Measurements from ENCODE around the gene MS4A4E.
"Not testable (repeated sequence)": the region's sequence is repeated elsewhere in the genome, so short reads cannot be mapped to it uniquely, and the experiment has no call there.

MS4A4E gene

GRCh38 chr11:60204922-60205321, 38.0 kb downstream of the MS4A4E start:
- H3K27me3 ChIP-seq (ENCODE audit: low read length), result no peaks in the 10 kb centered on the region
- H3K9ac ChIP-seq (ENCODE audit: low read length), result no peak overlapping the region
- no peaks in the 10 kb centered on the region for H3F3A ChIP-seq (ENCODE audit: insufficient read depth)
- H4K20me1 ChIP-seq (ENCODE audit: low read depth, low read length), result no peaks in the 10 kb centered on the region
- H3K4me3 ChIP-seq (ENCODE audit: insufficient read depth, low read length, poor library complexity, severe bottlenecking), result no peak overlapping the region
- no peak overlapping the region for H2AFZ ChIP-seq (ENCODE audit: low read depth, low read length, severe bottlenecking)
- H3K79me2 ChIP-seq (ENCODE audit: insufficient read depth, low read length), result no peaks in the 10 kb centered on the region
- TF ChIP-seq CTCF (IDR thresholded peaks at IDR 0.05; ENCODE audit: insufficient read depth, low read length, poor library complexity, severe bottlenecking) (no peak), EZH2phosphoT487 (conservative IDR thresholded peaks at IDR 0.05; ENCODE audit: low read length) (no peak)
- H3K36me3 ChIP-seq (ENCODE audit: low read length), result no peaks in the 10 kb centered on the region
- H3K27ac ChIP-seq (ENCODE audit: low read depth, low read length), result no peak overlapping the region
- no peaks in the 10 kb centered on the region for H3K9me2 ChIP-seq (replicated peaks; ENCODE audit: insufficient read depth, low read length)
- H3K4me2 ChIP-seq (ENCODE audit: low read depth, low read length, poor library complexity, severe bottlenecking), result no peak overlapping the region
- no peaks in the 10 kb centered on the region; the same call in 1 of the 2 replicates for H3K9me3 ChIP-seq (ENCODE audit: insufficient read depth, low read length)

- not testable (repeated sequence) for H3F3A ChIP-seq (ENCODE audit: insufficient read depth); H2AFZ ChIP-seq (ENCODE audit: low read depth, low read length, severe bottlenecking); H3K27ac ChIP-seq (ENCODE audit: low read depth, low read length); H3K79me2 ChIP-seq (ENCODE audit: insufficient read depth, low read length); H3K36me3 ChIP-seq (ENCODE audit: low read length); H3K9ac ChIP-seq (ENCODE audit: low read length); H3K4me3 ChIP-seq (ENCODE audit: insufficient read depth, low read length, poor library complexity, severe bottlenecking); H3K27me3 ChIP-seq (ENCODE audit: low read length); H3K9me2 ChIP-seq (replicated peaks; ENCODE audit: insufficient read depth, low read length); H3K4me2 ChIP-seq (ENCODE audit: low read depth, low read length, poor library complexity, severe bottlenecking); H4K20me1 ChIP-seq (ENCODE audit: low read depth, low read length); H3K9me3 ChIP-seq (ENCODE audit: insufficient read depth, low read length)
Measured at GRCh38 chr11:60201334-60201733, 41.6 kb downstream of the MS4A4E start.

- Histone ChIP-seq H3K9me3 (ENCODE audit: insufficient read depth, low read length) (no peaks in the 10 kb centered on the region; the same call in 1 of the 2 replicates), H3K79me2 (ENCODE audit: insufficient read depth, low read length) (no peaks in the 10 kb centered on the region), H2AFZ (ENCODE audit: low read depth, low read length, severe bottlenecking) (no peak overlapping the region), H4K20me1 (ENCODE audit: low read depth, low read length) (no peaks in the 10 kb centered on the region), H3K9me2 (replicated peaks; ENCODE audit: insufficient read depth, low read length) (no peaks in the 10 kb centered on the region), H3K27me3 (ENCODE audit: low read length) (no peaks in the 10 kb centered on the region), H3K4me3 (ENCODE audit: insufficient read depth, low read length, poor library complexity, severe bottlenecking) (no peak overlapping the region), H3K4me2 (ENCODE audit: low read depth, low read length, poor library complexity, severe bottlenecking) (no peak overlapping the region), H3F3A (ENCODE audit: insufficient read depth) (no peaks in the 10 kb centered on the region), H3K36me3 (ENCODE audit: low read length) (no peaks in the 10 kb centered on the region), H3K27ac (ENCODE audit: low read depth, low read length) (no peak overlapping the region), H3K9ac (ENCODE audit: low read length) (no peak overlapping the region)
- TF ChIP-seq CTCF (IDR thresholded peaks at IDR 0.05; ENCODE audit: insufficient read depth, low read length, poor library complexity, severe bottlenecking), result no peak
- no peak for TF ChIP-seq EZH2phosphoT487 (conservative IDR thresholded peaks at IDR 0.05; ENCODE audit: low read length)
Measured at GRCh38 chr11:60197442-60197841, 45.5 kb downstream of the MS4A4E start.

GRCh38 chr11:60195923-60196368, 47.0 kb downstream of the MS4A4E start:
- H3K9me3 ChIP-seq (ENCODE audit: insufficient read depth, low read length), result no peaks in the 10 kb centered on the region
- no peaks in the 10 kb centered on the region for H3K27me3 ChIP-seq (ENCODE audit: low read length)
- H3F3A ChIP-seq (ENCODE audit: insufficient read depth), result no peaks in the 10 kb centered on the region
- no peak overlapping the region for H3K27ac ChIP-seq (ENCODE audit: low read depth, low read length)
- H3K36me3 ChIP-seq (ENCODE audit: low read length), result no peaks in the 10 kb centered on the region
- no peak overlapping the region for H3K4me3 ChIP-seq (ENCODE audit: insufficient read depth, low read length, poor library complexity, severe bottlenecking)
- no peak overlapping the region for H3K4me2 ChIP-seq (ENCODE audit: low read depth, low read length, poor library complexity, severe bottlenecking)
- H4K20me1 ChIP-seq (ENCODE audit: low read depth, low read length), result no peaks in the 10 kb centered on the region
- H3K79me2 ChIP-seq (ENCODE audit: insufficient read depth, low read length), result no peaks in the 10 kb centered on the region
- no peak overlapping the region for H3K9ac ChIP-seq (ENCODE audit: low read length)
- H3K9me2 ChIP-seq (replicated peaks; ENCODE audit: insufficient read depth, low read length), result no peaks in the 10 kb centered on the region
- TF ChIP-seq EZH2phosphoT487 (conservative IDR thresholded peaks at IDR 0.05; ENCODE audit: low read length) (no peak), CTCF (IDR thresholded peaks at IDR 0.05; ENCODE audit: insufficient read depth, low read length, poor library complexity, severe bottlenecking) (no peak)
- H2AFZ ChIP-seq (ENCODE audit: low read depth, low read length, severe bottlenecking), result no peak overlapping the region

All from SU-DHL-6 (cell line).